HL-60/S4 (cell line): ENCODE results near the gene TTLL12.

Experiments
- in situ Hi-C: fragments of 300-500 bp; cut with MboI; formaldehyde crosslinking; loops from 2 replicates; pipeline ENCODE4 v1.14.3; 2022; ENCODE audit warnings: low sequenced_read_pairs

The TTLL12 gene

GRCh38 chr22:43186272-43187170, at the start of gene TTLL12:
TTLL12 (minus strand) TSS chr22:43187134; CDS start chr22:43187069, 65 bp downstream.
- in situ Hi-C loops, result no loop called here

- in situ Hi-C loops, result no loop called here
Measured at GRCh38 chr22:43235445-43236409, 48.8 kb upstream of the TTLL12 start.

GRCh38 chr22:43234264-43234988, 47.5 kb upstream of the TTLL12 start:
- in situ Hi-C loops, result no loop called here

- in situ Hi-C loops, result no loop called here
Measured at GRCh38 chr22:43233529-43233928, 46.6 kb upstream of the TTLL12 start.

DNA sequence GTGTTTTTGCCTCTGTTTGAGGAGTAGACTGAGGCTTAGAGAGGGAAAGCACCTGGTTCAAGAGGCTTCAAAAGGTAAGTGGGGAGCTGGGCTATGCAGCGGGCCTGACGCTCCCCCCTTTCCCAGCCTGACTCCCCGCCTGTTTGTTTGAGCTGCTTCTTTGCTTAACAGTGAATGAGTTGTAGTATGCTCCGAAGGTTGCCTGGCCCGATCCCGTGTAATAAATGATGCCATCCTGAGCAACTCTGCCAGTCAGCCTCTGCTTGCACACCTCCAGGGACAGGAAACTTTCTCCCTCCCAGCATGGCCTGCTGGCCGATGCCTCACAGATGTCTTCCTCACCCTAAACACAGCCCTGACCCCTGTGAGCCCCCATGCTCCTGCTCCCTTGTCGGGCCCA, 45.5 kb upstream of the TTLL12 start:
- in situ Hi-C loops, result no loop called here

DNA sequence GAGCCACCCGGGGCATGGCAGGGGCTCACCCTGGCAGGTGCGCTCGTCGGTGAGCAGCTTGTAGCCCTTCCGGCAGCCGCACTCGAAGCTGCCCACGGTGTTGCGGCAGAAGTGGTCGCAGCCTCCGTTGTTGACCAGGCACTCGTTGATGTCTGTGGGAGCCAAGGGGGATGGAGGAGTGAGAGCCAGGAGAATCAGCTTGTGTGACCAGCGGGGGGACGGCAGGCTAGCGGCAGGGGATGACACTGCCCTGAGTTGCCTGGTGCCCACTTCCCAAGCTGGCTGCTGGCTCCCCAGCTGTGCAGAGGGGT, 44.7 kb upstream of the TTLL12 start:
- in situ Hi-C loops, result no loop called here

DNA sequence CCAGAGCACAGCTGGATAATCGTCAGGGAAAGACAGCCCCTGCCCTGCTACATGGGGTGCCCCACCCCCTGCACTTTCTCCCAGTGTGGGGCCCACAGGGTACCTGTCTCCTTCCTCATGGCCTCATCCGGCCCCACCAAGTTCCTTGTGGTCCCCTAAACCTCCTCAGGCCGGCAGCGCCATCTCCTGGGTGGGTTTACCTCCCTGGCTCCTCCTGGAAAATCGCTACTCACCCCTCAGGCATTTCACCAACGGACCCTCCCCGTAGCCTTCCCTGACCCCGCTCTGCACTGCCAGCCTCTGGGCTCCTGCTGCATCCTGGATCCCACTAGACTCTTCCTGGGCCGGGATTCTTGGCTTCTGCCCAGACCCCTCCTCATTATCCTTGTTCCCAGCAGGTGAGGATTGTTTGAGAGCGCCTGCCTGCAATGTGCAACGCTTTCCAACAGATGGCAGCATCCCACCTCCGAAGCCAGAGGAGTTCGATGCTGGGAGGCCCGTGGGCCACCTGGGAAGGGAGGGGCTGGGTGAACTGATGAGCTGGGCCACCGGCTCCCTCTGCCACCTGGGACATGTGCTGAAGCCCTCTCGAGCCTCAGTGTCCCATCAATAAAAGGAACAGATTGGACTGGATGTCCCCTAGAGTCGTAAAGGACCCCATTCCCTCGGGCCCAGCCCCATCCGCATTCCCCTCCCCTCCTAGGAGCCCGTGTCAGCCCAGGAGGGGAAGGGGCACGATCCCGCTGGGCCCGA, 44.2 kb upstream of the TTLL12 start:
- in situ Hi-C loops, result no loop called here

DNA sequence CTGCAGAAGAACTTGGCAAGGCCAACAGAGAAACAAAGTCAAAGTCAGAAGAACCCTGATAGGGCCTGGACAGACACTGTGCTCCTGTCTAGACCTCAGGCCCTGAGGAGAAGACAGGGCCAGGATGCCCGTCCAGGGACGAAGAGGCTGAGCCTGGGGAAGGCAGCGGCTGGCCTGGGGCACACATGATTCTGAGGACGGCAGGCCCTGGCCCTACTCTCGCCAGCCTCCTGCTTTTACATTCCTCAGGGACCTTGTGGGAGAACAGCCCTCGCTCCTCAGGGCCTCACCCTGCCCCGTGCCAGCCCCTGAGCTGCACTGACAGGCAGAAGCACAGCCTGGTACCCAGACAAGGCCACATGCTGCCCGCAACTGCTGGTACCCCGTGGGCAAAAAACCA, 43.6 kb upstream of the TTLL12 start:
- in situ Hi-C loops, result no loop called here

- in situ Hi-C loops, result no loop called here
Measured at GRCh38 chr22:43228863-43229262, 41.9 kb upstream of the TTLL12 start.

GRCh38 chr22:43228330-43228729, 41.4 kb upstream of the TTLL12 start:
- in situ Hi-C loops, result no loop called here

DNA sequence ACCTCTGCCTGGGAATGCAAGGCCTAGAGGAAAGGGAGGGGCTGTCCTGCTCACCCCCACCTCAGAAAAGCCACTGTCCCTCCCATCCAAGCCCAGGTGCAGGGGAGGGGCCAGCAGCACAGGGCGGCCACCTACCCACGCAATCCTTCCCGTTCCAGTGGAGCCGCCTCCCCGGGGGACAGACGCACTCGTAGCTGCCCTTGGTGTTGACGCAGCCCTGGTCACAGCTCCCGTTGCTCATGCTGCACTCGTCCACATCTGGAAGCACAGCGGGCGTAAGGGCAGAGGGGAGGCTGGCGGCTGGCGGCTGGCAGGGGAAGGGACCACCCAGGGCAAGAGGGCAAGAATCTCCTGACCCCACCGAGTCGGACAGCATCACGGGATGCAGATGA, 40.3 kb upstream of the TTLL12 start:
- in situ Hi-C loops, result no loop called here

DNA sequence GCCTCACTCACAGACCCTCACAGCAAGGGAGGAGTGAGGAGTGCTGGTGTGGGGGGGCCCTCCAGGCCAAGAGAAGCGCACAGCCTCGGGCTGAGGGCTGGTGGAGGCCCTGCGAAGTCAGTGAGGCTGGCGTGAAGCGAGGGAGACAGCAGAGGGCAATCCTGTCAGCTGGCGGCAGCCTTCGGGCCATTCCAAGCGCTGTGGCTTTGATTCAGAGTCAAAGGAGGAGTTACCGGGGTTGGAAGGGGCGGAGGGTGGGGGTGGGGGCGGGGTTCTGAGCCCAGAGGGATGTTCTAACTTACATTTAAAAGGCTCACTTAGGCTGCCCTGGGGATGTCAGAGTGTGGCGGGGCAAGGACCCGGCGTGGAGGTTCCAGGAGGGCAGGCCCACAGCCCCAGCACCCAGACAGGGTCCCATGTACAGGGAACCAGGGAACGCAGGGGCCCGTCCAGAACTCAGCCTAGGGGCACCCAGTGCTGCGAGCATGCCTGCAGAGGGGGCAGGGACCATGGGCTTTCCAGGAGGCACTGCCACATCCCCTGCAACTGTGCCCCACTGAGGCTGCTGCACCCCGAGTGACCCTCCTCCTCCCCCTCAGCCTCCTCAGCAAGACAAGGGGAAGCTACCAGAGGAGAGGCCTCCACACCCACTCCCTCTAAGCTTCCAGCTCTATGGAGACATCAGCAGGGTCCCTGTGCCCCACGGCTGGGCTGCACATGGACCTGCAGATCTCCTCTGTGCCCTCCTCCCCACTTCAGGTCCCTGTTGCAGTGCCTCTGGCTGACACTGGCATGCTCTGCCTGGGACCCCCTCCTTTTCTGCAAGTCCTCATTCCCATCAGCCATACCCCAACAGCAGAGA, 39.7 kb upstream of the TTLL12 start:
- in situ Hi-C loops, result no loop called here

- in situ Hi-C loops, result no loop called here
Measured at GRCh38 chr22:43225609-43226008, 38.7 kb upstream of the TTLL12 start.

DNA sequence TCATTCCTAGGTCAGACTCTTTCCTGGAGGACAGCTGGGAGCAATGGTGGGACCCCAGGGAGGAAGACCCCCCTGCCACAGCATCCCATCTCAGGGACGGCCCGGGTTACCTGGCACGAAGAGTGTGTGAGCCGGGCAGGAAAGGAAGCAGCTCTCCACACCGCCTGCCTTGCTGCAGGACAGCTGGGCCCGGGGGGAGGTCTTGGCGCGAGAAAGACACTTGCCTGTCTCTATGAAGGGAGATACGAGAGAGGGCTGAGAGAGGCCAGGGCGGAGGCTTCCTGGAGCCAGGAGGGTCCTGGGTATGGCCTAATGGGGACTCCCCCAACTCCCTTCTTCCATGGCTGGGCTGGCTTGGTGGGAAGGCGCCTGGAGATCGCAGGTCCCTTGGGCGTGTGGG, 36.1 kb upstream of the TTLL12 start:
- in situ Hi-C loops, result no loop called here

DNA sequence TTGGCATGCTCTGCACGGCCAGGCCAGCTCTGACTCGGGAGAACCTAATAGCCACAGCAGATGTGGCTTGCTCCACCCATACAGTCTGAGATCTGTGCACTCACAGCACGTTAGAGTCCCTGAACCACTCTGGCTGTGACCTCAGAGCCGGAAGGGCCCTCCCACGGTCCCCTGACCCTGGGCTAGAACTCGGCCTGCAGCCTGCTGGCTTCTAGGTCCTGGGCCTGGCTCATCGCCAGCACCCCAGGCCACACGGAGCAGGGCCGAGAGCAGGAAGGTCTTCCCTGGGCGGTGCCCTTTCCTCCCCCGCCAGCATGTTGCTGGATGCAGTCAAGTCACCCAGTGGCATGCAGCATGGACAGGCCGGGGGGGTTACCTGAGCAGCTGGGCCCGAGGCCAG, 35.3 kb upstream of the TTLL12 start:
- in situ Hi-C loops, result no loop called here

- in situ Hi-C loops, result no loop called here
Measured at GRCh38 chr22:43220625-43221380, 33.9 kb upstream of the TTLL12 start.

- in situ Hi-C loops, result no loop called here
Measured at GRCh38 chr22:43218786-43219185, 31.9 kb upstream of the TTLL12 start.

- in situ Hi-C loops, result no loop called here
Measured at GRCh38 chr22:43217285-43218030, 30.5 kb upstream of the TTLL12 start.
